HS-27A (cell line): Measurements from ENCODE around the gene CCDC70.
"Not testable (repeated sequence)": the region's sequence is repeated elsewhere in the genome, so short reads cannot be mapped to it uniquely, and the experiment has no call there.

Source experiments
- DNase-seq: peaks from one replicate; pipeline ENCODE4 v3.0.0-alpha.2; 2012; ENCODE audit warnings: low read depth, missing footprints

The CCDC70 gene

GRCh38 chr13:51861723-51862300 lies at the start of gene CCDC70:
CCDC70 (plus strand) TSS chr13:51861969; CDS start chr13:51865412, 3,443 bp downstream.
- DNase-seq: no peak

- no peak for DNase-seq
Measured at GRCh38 chr13:51814071-51814470, 47.7 kb upstream of the CCDC70 start.

- no peak for DNase-seq
Measured at GRCh38 chr13:51814825-51815650, 46.7 kb upstream of the CCDC70 start.

- DNase-seq: no peak
Measured at GRCh38 chr13:51815848-51816247, 45.9 kb upstream of the CCDC70 start.

GRCh38 chr13:51816604-51817249 lies 45.0 kb upstream of the CCDC70 start:
- no peak for DNase-seq

GRCh38 chr13:51817717-51818116 lies 44.1 kb upstream of the CCDC70 start:
- no peak for DNase-seq

GRCh38 chr13:51818276-51818675 lies 43.5 kb upstream of the CCDC70 start:
- no peak for DNase-seq

- DNase-seq: no peak
Measured at GRCh38 chr13:51818781-51819511, 42.8 kb upstream of the CCDC70 start.

GRCh38 chr13:51819544-51819943 lies 42.2 kb upstream of the CCDC70 start:
- DNase-seq: no peak

- no peak for DNase-seq
Measured at GRCh38 chr13:51820016-51820597, 41.7 kb upstream of the CCDC70 start.

GRCh38 chr13:51821606-51822005 lies 40.2 kb upstream of the CCDC70 start:
- DNase-seq: no peak

- no peak for DNase-seq
Measured at GRCh38 chr13:51822106-51822815, 39.5 kb upstream of the CCDC70 start.

- no peak for DNase-seq
Measured at GRCh38 chr13:51823359-51823758, 38.4 kb upstream of the CCDC70 start.

- DNase-seq: no peak
Measured at GRCh38 chr13:51823863-51824262, 37.9 kb upstream of the CCDC70 start.

GRCh38 chr13:51824712-51825111 lies 37.1 kb upstream of the CCDC70 start:
- not testable (repeated sequence) for DNase-seq

- DNase-seq: no peak
Measured at GRCh38 chr13:51825165-51825592, 36.6 kb upstream of the CCDC70 start.

GRCh38 chr13:51825681-51826254 lies 36.0 kb upstream of the CCDC70 start:
- DNase-seq: no peak

GRCh38 chr13:51826606-51827005 lies 35.2 kb upstream of the CCDC70 start:
- DNase-seq: no peak

- no peak for DNase-seq
Measured at GRCh38 chr13:51827254-51827653, 34.5 kb upstream of the CCDC70 start.

GRCh38 chr13:51828730-51829567 lies 32.8 kb upstream of the CCDC70 start:
- DNase-seq: no peak
